GM12892 (cell line): ENCODE measurements around the gene RPRM.

Experiments
- DNase-seq: peaks from one replicate; pipeline ENCODE4 v3.0.0; 2011; ENCODE audit not compliant: insufficient read length
- FAIRE-seq: peaks from 2 replicates; lab custom pipeline; 2011; peaks lifted over from hg19 to GRCh38; lab: Jason Lieb, UNC
- POLR2A ChIP-seq: IDR thresholded peaks from 2 replicates; pipeline ENCODE4 v1.6.1; 2011; ENCODE audit warnings: low read depth, low read length, control low read depth
- POLR2AphosphoS5 ChIP-seq: IDR thresholded peaks from 2 replicates; pipeline ENCODE4 v1.6.1; 2011; ENCODE audit warnings: low read depth, low read length, control low read depth
- TAF1 ChIP-seq: IDR thresholded peaks from 2 replicates; pipeline ENCODE4 v1.6.1; 2011; ENCODE audit warnings: low read depth, mild to moderate bottlenecking, control low read depth, low read length, borderline replicate concordance

The RPRM gene

DNA sequence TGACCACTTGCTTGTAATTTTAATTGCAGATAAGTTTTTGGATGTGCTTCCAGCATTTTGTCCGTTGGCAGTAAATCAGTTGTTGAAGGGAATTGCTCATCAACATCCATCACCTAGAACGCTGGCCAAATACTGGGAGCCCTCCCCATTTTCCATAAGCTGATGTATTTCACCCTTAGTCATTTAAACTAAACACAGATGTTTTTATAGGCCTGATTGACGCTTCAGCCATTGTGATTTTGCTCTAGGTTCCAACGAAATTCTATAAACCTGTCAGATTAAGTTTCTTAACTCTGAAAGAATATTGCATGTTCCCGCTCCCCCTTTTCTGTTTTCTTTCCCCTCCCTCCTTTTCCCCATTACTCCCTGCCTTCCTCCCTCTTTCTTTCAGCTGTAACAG, 1.0 kb upstream of the RPRM start:
- FAIRE-seq (no peak), DNase-seq (no peak)
- TF ChIP-seq POLR2A (no peak), TAF1 (no peak), POLR2AphosphoS5 (no peak)

DNA sequence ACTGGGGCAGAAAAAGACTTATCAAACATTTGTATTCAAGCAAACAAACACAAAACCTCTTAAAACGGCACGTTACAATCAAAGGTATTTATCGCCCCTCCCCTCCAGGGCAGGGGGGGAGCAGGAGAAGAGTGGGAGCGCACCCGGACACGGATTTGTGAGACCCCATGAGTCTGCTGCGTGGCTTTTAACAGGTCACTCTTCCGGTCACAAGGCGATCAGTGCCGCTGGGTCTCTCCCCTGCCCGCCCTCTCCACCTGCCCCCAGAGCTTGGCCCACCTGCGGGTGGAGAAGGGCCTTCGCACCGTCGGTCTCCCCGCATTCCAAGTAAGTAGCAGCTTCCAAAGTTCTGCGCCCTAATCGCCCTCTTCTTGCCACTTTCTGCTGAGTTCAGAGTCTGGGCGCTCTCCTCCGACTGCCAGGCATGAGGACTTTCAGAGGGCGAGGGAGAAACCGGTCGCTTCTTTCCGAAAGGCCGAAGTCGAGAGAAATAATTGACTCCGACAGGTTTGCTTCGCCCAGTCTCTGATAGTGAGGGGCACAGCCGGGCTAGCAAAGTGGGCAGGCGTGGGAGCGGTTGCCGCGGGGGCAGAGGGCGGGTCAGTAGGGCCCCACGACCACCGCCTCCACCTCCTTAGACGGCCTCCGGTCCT, 800 bp downstream of the RPRM start:
- DNase-seq (no peak), FAIRE-seq (no peak)
- no peak for TF ChIP-seq TAF1
- no peak for TF ChIP-seq POLR2AphosphoS5
- no peak for TF ChIP-seq POLR2A

DNA sequence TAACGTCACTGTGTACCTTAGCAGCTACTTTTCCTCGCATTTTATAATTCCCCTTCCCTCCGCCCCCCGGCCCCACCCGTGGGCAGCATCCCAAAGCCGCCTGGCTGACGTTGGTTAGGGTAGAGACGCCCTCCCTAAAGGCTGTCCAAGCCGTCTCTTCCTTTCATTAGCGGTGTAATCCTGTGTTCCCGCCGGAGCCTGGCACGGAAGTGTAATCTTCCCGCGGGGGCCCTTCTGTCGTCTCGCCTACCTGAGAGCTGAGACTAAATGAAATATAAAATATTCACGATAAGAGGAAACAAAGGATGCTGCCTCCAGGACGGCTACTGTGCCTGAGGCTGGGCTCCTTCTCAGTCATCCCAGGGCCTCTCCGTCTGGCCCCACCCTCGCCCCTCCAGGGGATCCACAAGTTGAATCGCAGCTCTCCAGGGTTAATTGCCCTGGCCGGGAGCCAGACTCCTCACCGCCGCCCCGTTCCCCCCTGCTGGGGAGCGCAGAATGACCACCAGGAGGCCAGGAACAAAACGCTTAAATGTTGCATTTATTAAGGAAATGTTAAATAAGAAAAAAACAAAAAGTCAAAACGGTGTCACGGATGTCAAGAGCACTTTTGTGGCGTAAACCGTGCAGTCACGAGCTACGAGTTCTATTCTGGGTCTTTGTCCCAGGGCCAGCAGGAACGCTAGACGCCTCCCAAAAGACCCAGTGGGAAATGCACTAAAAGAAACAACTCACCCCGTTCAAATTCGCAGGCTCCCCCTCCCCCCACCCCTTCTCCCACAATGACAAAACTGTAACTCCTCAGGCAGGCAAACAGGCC, 1.5 kb downstream of the RPRM start:
- no peak for DNase-seq
- FAIRE-seq: no peak
- TF ChIP-seq POLR2A (no peak), POLR2AphosphoS5 (no peak), TAF1 (no peak)

DNA sequence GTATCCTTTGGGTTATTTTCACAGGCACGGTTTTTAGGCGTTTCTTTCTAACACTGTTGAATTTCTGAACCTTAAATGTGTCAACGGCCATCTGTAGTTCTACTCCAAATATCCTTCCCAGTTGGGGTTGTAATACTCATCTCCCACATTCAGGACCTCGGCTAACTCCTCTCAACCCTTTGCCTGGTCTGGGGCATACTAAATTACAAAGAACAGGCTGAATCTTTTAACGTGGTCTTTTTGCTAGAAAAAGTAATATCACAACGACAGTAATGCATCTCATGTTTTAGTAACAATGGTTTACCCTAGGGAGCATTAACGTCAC, 2.1 kb downstream of the RPRM start:
- TF ChIP-seq POLR2A: no peak
- no peak for TF ChIP-seq TAF1
- TF ChIP-seq POLR2AphosphoS5: no peak
- DNase-seq (no peak), FAIRE-seq (no peak)

DNA sequence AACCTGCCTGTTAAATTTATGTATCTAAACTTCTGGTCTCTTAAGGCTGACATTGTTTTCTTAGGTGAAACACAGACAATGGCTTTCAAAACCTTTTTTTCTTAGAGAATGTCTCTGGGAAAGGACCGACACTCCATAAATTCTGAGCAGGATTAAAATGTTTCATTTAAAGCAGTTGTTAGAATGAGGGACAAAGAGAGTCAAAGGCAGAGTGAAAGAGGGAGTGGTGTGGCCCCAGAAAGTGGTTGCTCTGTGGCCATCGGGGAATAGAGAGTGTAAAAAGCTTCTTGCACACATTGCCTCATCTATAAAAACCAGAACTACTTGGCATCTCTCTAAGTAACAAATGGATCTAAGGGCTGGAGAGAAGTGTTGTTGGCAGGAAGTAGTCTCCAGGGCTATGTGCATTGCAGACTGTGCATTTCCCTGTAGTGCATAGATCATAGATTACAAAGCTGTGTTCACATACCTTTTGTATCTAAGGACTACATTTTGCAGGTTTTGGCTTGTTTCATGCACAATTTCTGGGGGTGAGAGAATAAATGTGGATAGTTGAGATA, 3.6 kb downstream of the RPRM start:
- TF ChIP-seq POLR2AphosphoS5 (no peak), POLR2A (no peak), TAF1 (no peak)
- DNase-seq (no peak), FAIRE-seq (no peak)

DNA sequence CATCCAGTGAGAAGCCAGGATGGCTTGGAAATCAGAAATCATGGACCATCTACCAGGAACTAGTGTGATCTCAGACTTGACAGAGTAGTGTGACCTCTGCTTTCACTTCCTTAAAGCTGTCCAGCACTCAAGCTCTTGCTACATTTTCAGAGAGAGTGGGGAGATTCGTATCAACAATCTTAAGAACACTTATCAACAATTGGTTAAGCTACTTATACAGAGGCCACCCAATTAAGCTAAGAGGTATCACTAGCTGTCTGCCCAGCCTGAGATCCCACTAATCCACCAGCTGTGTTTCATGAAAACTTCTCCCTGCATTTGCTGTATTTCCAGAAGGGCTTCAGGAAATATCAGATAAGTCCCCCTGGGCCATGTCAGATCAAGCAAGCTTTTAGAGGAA, 4.2 kb downstream of the RPRM start:
- FAIRE-seq (no peak), DNase-seq (no peak)
- TF ChIP-seq POLR2AphosphoS5: no peak
- no peak for TF ChIP-seq TAF1
- no peak for TF ChIP-seq POLR2A

DNA sequence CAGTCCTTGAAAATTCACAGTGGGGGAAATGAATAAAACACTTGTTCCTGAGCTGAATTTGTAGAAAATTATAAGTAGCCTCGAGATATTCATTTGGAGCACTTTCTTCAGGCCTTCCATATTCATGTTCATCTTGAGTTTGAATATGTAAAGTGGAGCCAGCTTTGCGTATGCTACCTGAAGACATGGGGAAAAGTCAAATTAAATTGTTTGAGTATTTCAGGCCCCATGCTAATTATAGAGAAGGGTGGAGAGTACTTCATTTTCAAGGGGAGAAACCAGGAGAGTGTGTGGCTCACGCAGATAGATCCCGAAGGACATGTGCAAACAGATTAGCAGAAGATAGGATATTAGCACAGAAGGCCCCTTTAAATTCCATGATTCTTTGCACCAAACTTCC, 7.7 kb downstream of the RPRM start:
- TF ChIP-seq POLR2AphosphoS5 (no peak), POLR2A (no peak), TAF1 (no peak)
- FAIRE-seq (no peak), DNase-seq (no peak)

DNA sequence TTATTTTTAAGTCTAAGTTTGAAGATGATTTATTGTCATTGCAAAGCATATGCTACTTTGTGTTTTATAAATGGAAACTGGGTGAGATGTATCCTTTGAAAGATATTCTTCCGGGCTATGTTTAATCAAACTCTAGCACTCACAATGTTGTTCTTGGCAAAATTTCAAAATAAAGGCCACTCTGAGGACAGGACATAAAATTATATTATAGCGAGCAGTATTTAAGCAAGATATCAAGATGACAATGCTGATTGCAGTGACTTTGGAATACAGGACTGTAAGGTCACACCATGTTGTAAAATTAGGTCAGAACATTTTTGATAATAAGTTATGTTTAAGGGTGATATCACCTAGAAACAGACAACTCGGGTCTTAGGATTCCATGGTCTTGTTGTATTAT, 14.2 kb downstream of the RPRM start:
- no peak for TF ChIP-seq POLR2A
- no peak for TF ChIP-seq POLR2AphosphoS5
- TF ChIP-seq TAF1: no peak
- DNase-seq (no peak), FAIRE-seq (no peak)

DNA sequence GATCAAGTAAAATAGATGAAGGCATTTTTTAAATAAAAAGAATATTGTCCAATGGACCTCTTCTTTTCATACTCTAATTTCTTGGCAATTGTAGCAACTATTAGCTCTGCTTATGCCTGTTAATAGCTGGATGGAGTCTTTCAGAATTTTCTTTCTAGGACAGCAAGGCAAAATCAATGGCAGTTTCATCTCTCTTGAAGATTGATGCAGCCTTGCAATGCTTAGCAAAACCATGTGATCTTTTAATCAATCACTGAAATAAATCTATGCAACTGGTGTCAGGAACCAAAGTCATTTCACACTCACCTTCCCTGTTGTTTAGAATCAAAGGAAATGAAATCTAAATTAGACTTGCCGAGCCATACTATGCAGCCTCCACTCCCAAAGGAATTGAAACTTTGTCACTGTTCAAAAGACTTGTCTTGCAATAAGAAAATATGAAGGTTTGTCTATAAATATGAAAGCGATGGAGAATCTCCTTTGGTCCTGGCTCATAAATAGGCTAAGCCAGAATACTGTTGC, 16.2 kb downstream of the RPRM start:
- DNase-seq (no peak), FAIRE-seq (no peak)
- TF ChIP-seq POLR2AphosphoS5: no peak
- TF ChIP-seq POLR2A: no peak
- TF ChIP-seq TAF1: no peak

DNA sequence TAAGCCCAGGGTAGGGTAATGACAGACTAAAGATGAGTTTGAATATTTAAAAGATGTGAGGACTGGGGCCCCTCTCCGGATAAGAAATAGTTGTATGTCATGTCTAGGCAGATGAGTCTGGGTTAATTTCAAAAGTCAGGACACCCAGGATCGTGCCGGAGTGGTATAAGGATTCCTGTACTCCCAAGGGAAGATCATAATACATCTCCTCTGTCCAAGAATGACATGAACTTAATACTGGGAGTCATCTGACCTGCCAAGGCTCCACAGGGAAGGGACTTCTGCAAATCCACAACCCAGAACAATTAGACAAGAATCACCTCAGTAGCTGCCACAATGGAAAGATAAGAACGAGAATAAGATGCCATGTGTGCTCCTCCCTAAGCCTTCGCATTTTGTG, 17.1 kb downstream of the RPRM start:
- no peak for FAIRE-seq
- no peak for DNase-seq
- TF ChIP-seq POLR2AphosphoS5: no peak

DNA sequence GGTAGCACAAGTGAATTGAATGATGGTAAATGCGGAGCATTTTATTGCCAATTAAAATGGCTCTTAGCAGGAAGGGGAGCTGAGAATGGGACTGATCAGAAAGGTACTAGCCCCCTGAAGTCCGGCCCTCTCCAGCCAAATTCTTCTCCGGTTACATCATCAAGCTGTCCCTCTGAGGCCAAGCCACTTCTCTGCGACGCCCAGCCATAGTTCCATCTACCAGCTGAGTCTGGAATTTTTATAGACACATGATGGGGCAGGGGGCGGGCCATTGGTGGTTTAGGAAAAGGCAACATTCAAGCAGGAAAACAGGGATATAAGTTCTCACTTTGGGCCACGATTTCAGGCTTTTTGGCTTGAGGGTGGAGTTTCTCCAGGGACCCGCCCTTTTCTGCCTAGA, 22.7 kb downstream of the RPRM start:
- FAIRE-seq (no peak), DNase-seq (no peak)
- TF ChIP-seq TAF1 (no peak), POLR2AphosphoS5 (no peak), POLR2A (no peak)

DNA sequence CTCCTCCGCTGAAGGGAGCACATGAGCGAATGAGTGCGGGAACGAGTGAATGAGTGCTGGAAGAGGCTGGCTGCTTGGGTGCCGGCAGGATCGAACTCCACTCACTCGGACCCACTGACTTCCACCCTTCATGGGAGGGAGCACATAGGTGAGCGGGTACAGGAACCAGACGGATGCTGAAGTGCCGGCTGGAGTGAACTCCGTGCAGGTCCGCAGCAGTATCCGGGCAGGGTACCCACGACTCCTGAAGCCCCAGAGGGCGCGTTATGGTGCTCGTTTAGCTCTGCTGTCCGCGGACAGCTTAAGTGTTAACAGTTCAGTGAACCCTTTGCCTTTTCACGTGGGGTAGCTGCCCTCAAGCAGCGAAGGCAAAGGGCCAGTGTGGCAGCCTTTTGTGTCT, 23.2 kb downstream of the RPRM start:
- DNase-seq (no peak), FAIRE-seq (no peak)
- TF ChIP-seq POLR2AphosphoS5 (no peak), POLR2A (no peak), TAF1 (no peak)
